ENCODE results near the gene MT2A.

DNA sequence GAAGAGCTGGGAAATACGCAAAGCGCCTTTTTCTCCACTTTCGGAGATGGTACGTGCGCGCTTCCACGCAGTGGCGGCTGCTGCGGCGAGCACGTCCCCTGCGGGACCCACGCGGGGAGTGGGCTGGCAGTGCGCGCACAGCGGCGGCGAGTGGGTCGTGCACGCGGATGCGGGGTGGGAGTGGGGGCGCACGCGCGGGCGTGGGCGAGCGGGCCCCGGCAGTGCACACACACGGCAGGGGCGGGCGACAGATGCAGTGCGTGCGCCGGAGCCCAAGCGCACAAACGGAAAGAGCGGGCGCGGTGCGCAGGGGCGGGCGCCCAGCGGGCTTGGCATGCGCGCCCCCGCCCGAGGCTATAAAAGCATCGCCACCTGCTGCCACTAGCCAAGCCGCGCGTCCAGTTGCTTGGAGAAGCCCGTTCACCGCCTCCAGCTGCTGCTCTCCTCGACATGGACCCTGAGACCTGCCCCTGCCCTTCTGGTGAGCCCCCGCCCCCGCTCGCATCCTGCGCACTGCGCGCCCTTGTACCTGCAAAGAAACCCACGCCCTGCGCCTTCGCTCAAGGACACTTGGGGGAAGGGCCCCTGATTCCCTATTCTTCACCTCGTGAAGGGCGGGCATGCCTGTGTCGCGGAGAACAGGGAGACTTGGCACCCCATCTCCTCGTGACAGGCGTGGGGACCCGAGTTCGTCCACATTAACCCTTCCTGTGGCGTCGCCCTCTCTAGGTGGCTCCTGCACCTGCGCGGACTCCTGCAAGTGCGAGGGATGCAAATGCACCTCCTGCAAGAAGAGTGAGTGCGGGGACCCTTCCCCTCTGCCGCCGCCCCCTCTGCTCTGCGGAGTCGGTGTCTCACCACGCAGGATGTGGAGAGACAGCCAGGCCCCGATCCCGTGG lies 19.0 kb upstream of the MT2A start, which contains the start of gene MT3:
- TF ChIP-seq KAT8 (CRISPR knock-in tag; IDR thresholded peaks at IDR 0.05) (no peak), ZFYVE20 (CRISPR knock-in tag; IDR thresholded peaks at IDR 0.05; ENCODE audit: borderline replicate concordance, low read depth) (no peak), ZNF253 (CRISPR knock-in tag; IDR thresholded peaks at IDR 0.05; ENCODE audit: borderline replicate concordance) (no peak), MYC (CRISPR knock-in tag; IDR thresholded peaks at IDR 0.05; ENCODE audit: borderline replicate concordance) (no peak), CEBPB (IDR thresholded peaks at IDR 0.05; ENCODE audit: borderline replicate concordance, low read depth, low read length) (no peak), CTCF (CRISPR knock-in tag; IDR thresholded peaks at IDR 0.05) (no peak), GABPA (IDR thresholded peaks at IDR 0.05; ENCODE audit: low read depth, low read length) (no peak), GABPA (CRISPR knock-in tag; IDR thresholded peaks at IDR 0.05; ENCODE audit: low read depth) (no peak), USF2 (IDR thresholded peaks at IDR 0.05; ENCODE audit: low read depth, low read length) (no peak), USF2 (CRISPR knock-in tag; IDR thresholded peaks at IDR 0.05; ENCODE audit: borderline replicate concordance) (no peak), NFRKB (IDR thresholded peaks at IDR 0.05) (no peak)
